Lung (tissue), 12 donors: ENCODE results near the gene ATF7IP2. TPM values are rescaled to one million over a fixed set of nuclear protein-coding genes. Genes with fewer than 3 reads are reported as not detected.
A peak's percentile ranks its signal among the peaks of the same experiment; 100 is the strongest.

Experiments used
- ATAC-seq: fragments of 200-7000 bp; cut with Tn5 transposase; one replicate; pipeline ENCODE4 v1.9.1; 2020; ENCODE audit warnings: moderate number of reproducible peaks; ENCODE audit not compliant: insufficient read depth, low FRiP score
- DNase-seq, 3 donors: peaks; one replicate each; pipeline ENCODE4 v3.0.0-alpha.2; 2013 to 2017
- H3K27ac ChIP-seq, 2 donors: one replicate each; pipeline ENCODE4 v1.5.1; 2013; ENCODE audit warnings: mild to moderate bottlenecking in 2 of 2, moderate library complexity in 2 of 2, control low read depth in 1 of 2, inconsistent platforms in 1 of 2, low read depth in 1 of 2, low read length in 1 of 2
- H3K27me3 ChIP-seq, 3 donors: one replicate each; pipeline ENCODE4 v1.5.1; 2013; ENCODE audit warnings: low read length in 2 of 3; ENCODE audit not compliant: control insufficient read depth in 3 of 3, insufficient read depth in 3 of 3
- H3K36me3 ChIP-seq, 4 donors: one replicate each; pipeline ENCODE4 v1.5.1; 2013; ENCODE audit warnings: low read length in 4 of 4, mild to moderate bottlenecking in 1 of 4, moderate library complexity in 1 of 4; ENCODE audit not compliant: control insufficient read depth in 4 of 4, insufficient read depth in 4 of 4
- H3K4me1 ChIP-seq, 5 donors: one replicate each; pipeline ENCODE4 v1.5.1; 2013; ENCODE audit warnings: low read length in 5 of 5, mild to moderate bottlenecking in 2 of 5, moderate library complexity in 1 of 5; ENCODE audit not compliant: control insufficient read depth in 5 of 5, insufficient read depth in 5 of 5
- H3K4me3 ChIP-seq: one replicate; pipeline ENCODE4 v1.5.1; 2013; ENCODE audit warnings: mild to moderate bottlenecking, control low read depth, moderate library complexity
- H3K9ac ChIP-seq, 2 donors: one replicate each; pipeline ENCODE4 v1.5.1; 2013; ENCODE audit warnings: low read length in 2 of 2, control low read depth in 1 of 2; ENCODE audit not compliant: insufficient read depth in 1 of 2
- H3K9me3 ChIP-seq, 4 donors: one replicate each; pipeline ENCODE4 v1.5.1; 2013; ENCODE audit warnings: low read length in 3 of 4, mild to moderate bottlenecking in 1 of 4, moderate library complexity in 1 of 4; ENCODE audit not compliant: control insufficient read depth in 4 of 4, insufficient read depth in 3 of 4
- CTCF ChIP-seq: IDR thresholded peaks from 2 replicates; pipeline ENCODE4 v1.5.1; 2012; ENCODE audit warnings: mild to moderate bottlenecking; ENCODE audit errors: control extremely low read depth, extremely low read depth
- WGBS, 2 donors: extraction: QIAGEN DNeasy Blood & Tissue Kit; methylation state at CpG; one replicate each; pipeline ENCODE4 v1.1.7; 2013; 5-methylcytosine and 5-hydroxymethylcytosine counted together
- polyA plus RNA-seq, 2 donors: library from polyadenylated mRNA; stranded (reverse); fragments of 200-250 nt; gene quantifications; one replicate each; pipeline ENCODE4 v1.2.1, GENCODE V29; 2013
- total RNA-seq, 2 donors: library from RNA; depleted of rRNA in 1 of 2; stranded (reverse); fragments of >200 nt in 1 of 2; gene quantifications; one replicate each; pipeline ENCODE4 v1.2.1, GENCODE V29; 2014 to 2021
- donor health status: control.
- donor health status: control.
- donor health status: Bipolar disorder and iron deficiency.
- donor health status: healthy.
- donor health status: DM: yes; HTN: yes; CAD: no.

Gene ATF7IP2
- total and polyA plus RNA-seq, 4 donors: 7.3 to 18.0 (median 14.5) TPM

DNA sequence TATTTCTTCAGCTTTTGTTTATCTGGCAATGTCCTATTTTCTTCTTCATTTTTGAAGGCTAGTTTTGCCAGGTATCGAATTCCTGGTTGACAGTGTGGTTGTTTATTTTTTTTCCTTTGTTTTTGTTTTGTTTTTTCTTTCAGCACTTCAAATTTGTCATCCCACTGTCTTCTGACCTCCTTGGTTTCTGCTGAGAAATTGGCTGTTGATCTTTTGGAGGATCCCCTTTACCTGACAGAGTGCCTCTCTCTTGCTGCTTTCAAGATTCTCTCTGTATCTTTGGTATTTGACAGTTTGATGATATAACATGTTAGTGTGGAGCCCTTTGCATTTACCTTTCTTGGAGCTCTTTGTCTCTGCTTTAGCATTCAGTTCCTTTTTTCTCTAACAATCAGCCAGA is 9.6 kb upstream of the ATF7IP2 start:
- no peak for DNase-seq
- Histone ChIP-seq H3K36me3 (no peaks in the 10 kb centered on the region), H3K4me3 (no peak overlapping the region), H3K27ac (no peak overlapping the region), H3K4me1 (no peaks in the 10 kb centered on the region), H3K9me3 (peaks cover 0 to 2% (median 0%) of the 10 kb centered on the region in 4 donors), H3K27me3 (no peaks in the 10 kb centered on the region), H3K9ac (no peak overlapping the region)
- WGBS, 2 donors: 91 to 93% methylated on average over 1 of the region's 1 CpG
- ATAC-seq: no peak
- TF ChIP-seq CTCF: no peak

GRCh38 chr16:10383626-10384025 is 2.2 kb upstream of the ATF7IP2 start:
- Histone ChIP-seq H3K36me3 (no peaks in the 10 kb centered on the region), H3K27me3 (no peaks in the 10 kb centered on the region), H3K9ac (no peak overlapping the region), H3K27ac (no peak overlapping the region), H3K4me3 (no peak overlapping the region), H3K4me1 (peaks cover 0 to 7% (median 0%) of the 10 kb centered on the region in 5 donors), H3K9me3 (peaks cover 0 to 5% (median 0%) of the 10 kb centered on the region in 4 donors)
- DNase-seq (no peak), ATAC-seq (no peak)
- 85 to 88% methylated on average over 3 of the region's 3 CpGs for WGBS, 2 donors
- no peak for TF ChIP-seq CTCF

GRCh38 chr16:10386517-10387100 is 748 bp downstream of the ATF7IP2 start:
- peak in 2 of 3 donors; percentile 31 to 39 for DNase-seq
- peak overlapping the region in 1 of 2 donors; percentile 94 for H3K27ac ChIP-seq
- peak overlapping the region; percentile 69 for H3K4me3 ChIP-seq
- peaks cover 0 to 5% (median 0%) of the 10 kb centered on the region in 4 donors for H3K9me3 ChIP-seq
- peaks cover 0 to 7% (median 0%) of the 10 kb centered on the region in 5 donors for H3K4me1 ChIP-seq
- 12 to 22% methylated on average over 14 of the region's 14 CpGs for WGBS, 2 donors
- H3K36me3 ChIP-seq: no peaks in the 10 kb centered on the region
- no peak for TF ChIP-seq CTCF
- no peaks in the 10 kb centered on the region for H3K27me3 ChIP-seq
- ATAC-seq: no peak
- H3K9ac ChIP-seq: peak overlapping the region in 1 of 2 donors; percentile 73
